DMS 273 (cell line): ENCODE data around the gene LYPD3.
A peak's percentile ranks its signal among the peaks of the same experiment; 100 is the strongest.

Experiments used
- DNase-seq: peaks from one replicate; lab custom pipeline; 2025; ENCODE audit not compliant: unreplicated experiment; lab: John Stamatoyannopoulos, UW

LYPD3 gene

GRCh38 chr19:43486412-43486811, 21.0 kb upstream of the LYPD3 start:
- no peak for DNase-seq

DNA sequence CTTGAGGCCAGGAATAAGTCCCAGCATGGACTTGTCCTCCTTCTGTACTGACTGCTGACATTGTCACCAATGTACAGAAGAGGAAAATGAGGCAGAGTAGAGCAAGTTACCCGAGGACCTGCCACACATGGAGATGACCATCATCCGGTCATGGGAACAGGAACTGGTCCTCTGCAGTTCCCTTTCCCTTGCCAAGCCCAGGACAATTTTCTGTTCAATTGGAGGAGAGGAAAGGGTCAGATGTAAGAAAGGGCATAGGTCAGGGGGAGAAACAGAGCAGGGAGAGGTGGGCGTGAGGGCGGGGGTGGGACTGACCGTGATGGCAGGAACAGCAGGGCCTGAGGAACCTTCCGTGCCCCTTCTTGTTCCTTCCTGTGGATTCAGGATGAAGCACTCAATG, 20.5 kb upstream of the LYPD3 start:
- DNase-seq = no peak

DNA sequence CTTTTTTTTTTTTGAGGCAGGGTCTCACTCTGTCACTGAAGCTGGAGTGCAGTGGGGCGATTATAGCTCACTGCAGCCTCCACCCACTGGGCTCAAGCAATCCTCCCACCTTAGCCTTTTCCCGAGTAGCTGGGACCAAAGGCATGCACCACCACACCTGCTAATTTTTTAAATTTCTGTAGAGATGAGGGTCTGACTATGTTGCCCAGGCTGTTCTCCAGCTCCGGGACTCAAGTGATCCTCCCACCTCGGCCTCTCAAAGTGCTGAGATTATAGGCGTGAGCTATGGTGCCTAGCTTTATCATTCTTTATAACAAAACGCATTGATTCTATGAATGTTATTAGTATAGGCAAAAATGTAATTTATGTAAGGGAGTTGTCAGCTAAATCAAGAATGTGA, 17.9 kb upstream of the LYPD3 start:
- DNase-seq = no peak

DNA sequence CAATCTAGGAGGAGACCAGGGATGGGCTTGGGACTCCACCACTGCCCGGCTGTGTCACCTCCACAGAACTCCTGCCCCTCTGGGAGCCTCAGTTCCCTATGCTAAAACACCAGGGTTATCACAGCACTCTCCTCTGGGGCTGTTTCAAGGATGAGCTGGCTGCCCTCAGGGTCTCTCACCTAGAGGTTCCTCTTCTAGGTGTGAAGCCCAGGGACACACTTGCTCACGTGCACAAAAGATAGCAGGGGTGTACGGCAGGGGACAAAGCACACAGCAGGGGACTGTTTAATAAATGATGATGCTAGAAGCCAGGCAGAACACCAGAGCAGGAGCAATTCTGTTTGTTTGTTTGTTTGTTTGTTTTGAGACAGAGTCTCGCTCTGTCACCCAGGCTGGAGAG, 16.8 kb upstream of the LYPD3 start:
- DNase-seq = no peak

GRCh38 chr19:43481701-43482100, 16.3 kb upstream of the LYPD3 start:
- no peak for DNase-seq

- no peak for DNase-seq
Observed at GRCh38 chr19:43480574-43480973, 15.2 kb upstream of the LYPD3 start.

- DNase-seq = no peak
Observed at GRCh38 chr19:43479961-43480561, 14.7 kb upstream of the LYPD3 start.

GRCh38 chr19:43479226-43479625, 13.8 kb upstream of the LYPD3 start:
- no peak for DNase-seq

GRCh38 chr19:43478323-43478722, 12.9 kb upstream of the LYPD3 start:
- no peak for DNase-seq

- no peak for DNase-seq
Observed at GRCh38 chr19:43476606-43477005, 11.2 kb upstream of the LYPD3 start.

GRCh38 chr19:43474986-43475705, 9.7 kb upstream of the LYPD3 start:
- peak; percentile 97 for DNase-seq

DNA sequence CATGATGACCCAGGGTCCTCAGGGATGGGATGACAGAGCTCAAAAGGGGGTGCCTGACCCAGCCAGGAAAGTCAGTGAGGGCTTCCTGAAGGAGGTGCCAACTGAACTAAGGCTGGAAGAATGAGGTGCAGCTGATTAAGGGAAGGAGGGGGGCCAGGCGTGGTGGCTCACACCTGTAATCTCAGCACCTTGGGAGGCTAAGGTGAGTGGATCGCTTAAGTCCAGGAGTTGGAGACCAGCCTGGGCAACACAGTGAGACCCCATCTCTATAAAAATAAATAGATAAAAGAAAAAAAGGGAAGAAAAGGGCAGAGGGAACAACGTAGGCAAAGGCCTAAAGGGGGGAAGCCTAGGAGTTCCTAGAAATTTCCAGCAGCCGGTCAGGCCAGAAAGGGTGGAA, 9.1 kb upstream of the LYPD3 start:
- no peak for DNase-seq

DNA sequence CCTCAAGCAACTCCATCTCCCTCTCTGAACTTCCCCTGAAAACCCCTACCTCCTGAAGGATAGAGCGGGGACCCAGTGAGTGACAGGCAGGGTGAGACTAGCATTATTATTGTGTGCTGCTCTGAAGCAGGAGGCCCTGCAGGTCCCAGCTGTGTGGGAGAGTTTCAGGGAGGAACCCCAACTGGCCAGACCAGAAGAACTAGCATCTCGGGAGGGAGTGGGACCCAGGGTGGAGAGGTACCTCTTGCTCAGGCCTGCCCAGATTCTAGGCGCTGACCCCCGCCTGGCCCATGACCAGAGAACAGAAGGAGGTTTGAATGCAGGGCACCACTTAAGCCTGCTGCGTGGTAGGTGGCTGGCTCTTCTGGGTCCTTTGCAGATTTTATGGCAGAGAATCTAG, 5.7 kb upstream of the LYPD3 start:
- no peak for DNase-seq

DNA sequence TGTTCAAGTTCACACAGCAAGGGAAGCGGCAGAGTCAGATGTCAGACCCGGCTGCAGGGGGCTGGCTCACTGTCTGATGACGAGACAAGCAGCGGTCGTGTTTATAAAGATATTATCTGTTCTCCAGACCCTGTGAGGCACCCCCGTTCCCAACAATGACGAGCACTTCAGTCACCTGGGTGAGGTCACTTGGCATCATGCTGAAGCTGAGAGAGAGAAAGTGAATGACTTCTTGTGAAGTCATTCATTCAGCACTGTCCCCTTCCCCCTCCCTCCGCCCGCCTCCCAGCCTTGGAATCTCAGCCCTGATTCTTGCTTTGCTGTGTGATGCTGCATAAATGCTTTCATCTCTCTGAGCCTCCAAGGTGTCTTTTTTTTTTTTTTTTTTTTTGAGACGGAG, 4.9 kb upstream of the LYPD3 start:
- DNase-seq = no peak

DNA sequence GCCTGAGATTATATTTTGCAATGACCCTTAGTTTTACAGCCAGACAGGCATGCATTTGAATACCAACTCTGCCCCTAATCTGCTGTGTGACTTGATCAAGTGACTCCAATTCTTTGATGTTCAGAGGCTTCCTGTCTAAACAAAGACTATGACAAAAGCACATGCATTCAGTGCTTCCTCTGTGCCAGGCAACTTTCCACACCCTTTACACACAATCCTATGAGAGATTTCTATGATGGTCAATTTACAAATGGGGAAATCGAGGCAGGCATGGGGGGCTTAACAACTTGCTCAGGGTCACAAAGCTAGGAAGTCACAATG, 3.7 kb upstream of the LYPD3 start:
- DNase-seq = no peak

DNA sequence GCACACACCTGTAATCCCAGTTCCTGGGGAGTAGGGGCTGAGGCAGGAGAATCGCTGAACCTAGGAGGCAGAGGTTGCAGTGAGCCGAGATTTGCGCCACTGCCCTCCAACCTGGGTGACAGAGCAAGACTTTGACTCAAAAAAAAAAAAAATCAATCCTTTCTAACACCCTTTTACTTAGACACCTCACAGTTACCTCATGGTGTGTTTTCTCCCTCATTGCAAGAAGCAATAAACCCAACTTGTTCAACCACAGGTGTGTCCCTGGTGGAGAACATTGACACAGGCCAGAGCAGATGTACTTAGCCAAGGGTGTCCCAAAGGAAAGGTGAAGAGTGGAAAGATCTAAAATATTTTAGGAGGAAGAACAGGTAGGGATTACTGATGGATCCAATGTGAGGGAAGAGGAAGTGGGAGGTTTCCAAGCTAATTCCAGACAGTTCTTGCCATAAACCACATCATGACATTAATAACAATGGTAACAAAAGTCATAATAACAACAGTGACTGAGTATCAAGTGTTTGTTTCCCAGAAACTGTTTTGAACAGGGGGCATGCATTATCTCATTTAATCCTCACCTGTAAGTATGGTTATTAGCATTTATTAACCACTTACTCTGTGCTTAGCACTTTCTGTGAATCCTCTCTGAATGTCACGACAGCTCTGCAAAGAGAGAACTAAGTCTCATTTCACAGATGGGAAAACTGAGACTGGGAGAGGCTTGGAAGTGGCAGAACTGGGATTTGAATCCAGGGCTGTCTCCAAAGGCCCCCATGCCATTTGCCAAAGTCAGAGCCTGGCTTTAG, 3.1 kb upstream of the LYPD3 start:
- DNase-seq = no peak

GRCh38 chr19:43467730-43468129, 2.3 kb upstream of the LYPD3 start:
- no peak for DNase-seq

- DNase-seq = no peak
Observed at GRCh38 chr19:43467276-43467675, 1.9 kb upstream of the LYPD3 start.

- no peak for DNase-seq
Observed at GRCh38 chr19:43466793-43467192, 1.4 kb upstream of the LYPD3 start.

DNA sequence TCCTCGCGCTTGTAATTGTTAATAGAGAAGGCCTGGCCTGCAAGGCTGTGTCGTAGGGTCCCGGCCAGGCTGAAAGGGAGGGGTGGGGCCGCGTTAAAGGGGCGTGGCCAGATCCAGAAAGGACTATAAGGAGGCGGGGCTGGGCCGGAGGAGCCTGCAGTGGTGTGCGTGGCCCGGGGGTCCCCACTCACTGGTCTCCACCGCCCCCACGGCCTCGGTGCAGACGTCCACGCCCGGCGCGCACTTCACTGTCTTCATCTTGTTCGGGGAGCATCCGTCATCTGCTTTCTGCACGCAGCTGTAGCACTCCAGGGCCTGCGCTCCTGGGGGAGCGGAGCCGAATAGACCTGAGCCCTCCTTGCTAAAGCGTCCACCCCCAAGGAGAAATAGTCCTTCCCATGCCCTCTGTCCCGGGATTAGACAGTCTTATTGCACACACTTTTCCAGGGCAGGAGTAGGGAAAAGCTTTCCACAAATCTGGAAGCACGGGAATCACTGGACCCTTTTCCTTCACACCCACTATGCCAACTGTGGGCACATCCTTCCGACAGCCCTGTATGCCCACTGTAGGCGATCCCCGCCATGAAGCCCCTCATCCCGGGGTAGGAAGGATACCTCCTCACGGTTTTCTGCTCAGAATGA, 1.2 kb downstream of the LYPD3 start:
- no peak for DNase-seq

- DNase-seq = peak; percentile 95
Observed at GRCh38 chr19:43463381-43464133, 1.9 kb downstream of the LYPD3 start.
